ENCODE measurements around the gene CDCP2.

Gene CDCP2

GRCh38 chr1:54091666-54092065 lies 61.1 kb downstream of the CDCP2 start:
- no peak for DNase-seq (ENCODE audit: low read depth)

- no peak for DNase-seq (ENCODE audit: low read depth)
These were observed 64.4 kb downstream of the CDCP2 start for GRCh38 chr1:54088385-54088784.

- no peak for DNase-seq (ENCODE audit: low read depth)
These were observed 66.0 kb downstream of the CDCP2 start for GRCh38 chr1:54086754-54087153.

- DNase-seq (ENCODE audit: low read depth) = no peak
These were observed 68.0 kb downstream of the CDCP2 start for GRCh38 chr1:54084794-54085193.

Measured in CMK (cell line).